Upper lobe of left lung (tissue), 4 donors: Measurements from ENCODE around the gene PLAC1.

Experiments
- CTCF ChIP-seq, 6 experiments: fragments of 450-650 bp in 4 of 6; fragments of 200-600 bp in 2 of 6; sonication (generic) in 2 of 6; IDR thresholded peaks; one replicate each; pipeline ENCODE4 v1.5.1; 2016 to 2019; ENCODE audit warnings: antibody characterized with exemption in 6 of 6
- EP300 ChIP-seq, 4 donors: sonication (generic); formaldehyde crosslinking; IDR thresholded peaks; one replicate each; pipeline ENCODE4 v1.5.1; 2017; ENCODE audit warnings: antibody characterized with exemption in 4 of 4, control low read depth in 2 of 4
- POLR2A ChIP-seq, 4 donors: fragments of 450-650 bp; IDR thresholded peaks; one replicate each; pipeline ENCODE4 v1.5.1; 2016 to 2017; ENCODE audit warnings: antibody characterized with exemption in 4 of 4, mild to moderate bottlenecking in 2 of 4
- POLR2AphosphoS5 ChIP-seq, 2 donors: sonication (generic); formaldehyde crosslinking; IDR thresholded peaks; one replicate each; pipeline ENCODE4 v1.5.1; 2017; ENCODE audit warnings: antibody characterized with exemption in 2 of 2

GRCh38 chrX:134624046-134624430 lies 34.2 kb downstream of the PLAC1 start:
- TF ChIP-seq CTCF (IDR thresholded peaks at IDR 0.05) (no peak), EP300 (IDR thresholded peaks at IDR 0.05) (no peak), POLR2A (IDR thresholded peaks at IDR 0.05) (no peak), POLR2AphosphoS5 (IDR thresholded peaks at IDR 0.05) (no peak)
